ENCODE results near the gene INPP5A.

INPP5A gene

DNA sequence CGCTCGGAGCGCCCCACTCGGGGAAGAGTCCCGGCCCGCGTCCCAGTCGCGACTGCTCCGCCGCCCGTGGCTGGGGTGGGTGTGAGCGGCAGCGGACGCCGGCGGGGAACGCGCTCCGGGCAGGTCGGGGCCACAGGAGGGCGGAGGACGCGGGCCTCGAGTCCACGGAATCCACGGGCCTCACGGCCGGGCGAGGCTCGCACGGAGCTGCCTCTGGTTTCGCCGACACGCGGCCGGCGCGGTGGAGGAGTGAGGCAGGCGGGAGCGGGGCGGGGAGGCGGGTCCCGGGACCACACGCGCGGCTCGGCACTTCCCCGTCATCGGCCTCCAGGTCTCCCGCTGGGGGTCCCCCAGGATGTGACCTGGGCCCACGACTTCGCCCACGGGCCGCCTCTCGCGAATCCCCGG lies 248.9 kb downstream of the INPP5A start:
- Histone ChIP-seq H3K27me3 (ENCODE audit: control insufficient read depth, low read length) (no peaks in the 10 kb centered on the region), H3K36me3 (ENCODE audit: control insufficient read depth, low read length) (no peaks in the 10 kb centered on the region), H4K20me1 (ENCODE audit: control insufficient read depth, insufficient read depth, low read depth, low read length) (no peaks in the 10 kb centered on the region), H3K79me2 (ENCODE audit: control insufficient read depth, low read length) (no peaks in the 10 kb centered on the region), H3K4me1 (ENCODE audit: control insufficient read depth, low read length) (no peaks in the 10 kb centered on the region), H3K27ac (ENCODE audit: low read depth, low read length) (no peak overlapping the region), H3F3A (ENCODE audit: control insufficient read depth, insufficient read depth) (no peaks in the 10 kb centered on the region), H3K9me3 (ENCODE audit: control insufficient read depth, insufficient read depth, low read length) (peaks cover 31% of the 10 kb centered on the region; the same call in 1 of the 2 replicates), H3K9me2 (replicated peaks; ENCODE audit: control insufficient read depth, low read length) (no peaks in the 10 kb centered on the region), H3K4me3 (ENCODE audit: low read length) (no peak overlapping the region), H3K4me2 (ENCODE audit: low read length) (no peak overlapping the region)
- TF ChIP-seq, protein P1, sequence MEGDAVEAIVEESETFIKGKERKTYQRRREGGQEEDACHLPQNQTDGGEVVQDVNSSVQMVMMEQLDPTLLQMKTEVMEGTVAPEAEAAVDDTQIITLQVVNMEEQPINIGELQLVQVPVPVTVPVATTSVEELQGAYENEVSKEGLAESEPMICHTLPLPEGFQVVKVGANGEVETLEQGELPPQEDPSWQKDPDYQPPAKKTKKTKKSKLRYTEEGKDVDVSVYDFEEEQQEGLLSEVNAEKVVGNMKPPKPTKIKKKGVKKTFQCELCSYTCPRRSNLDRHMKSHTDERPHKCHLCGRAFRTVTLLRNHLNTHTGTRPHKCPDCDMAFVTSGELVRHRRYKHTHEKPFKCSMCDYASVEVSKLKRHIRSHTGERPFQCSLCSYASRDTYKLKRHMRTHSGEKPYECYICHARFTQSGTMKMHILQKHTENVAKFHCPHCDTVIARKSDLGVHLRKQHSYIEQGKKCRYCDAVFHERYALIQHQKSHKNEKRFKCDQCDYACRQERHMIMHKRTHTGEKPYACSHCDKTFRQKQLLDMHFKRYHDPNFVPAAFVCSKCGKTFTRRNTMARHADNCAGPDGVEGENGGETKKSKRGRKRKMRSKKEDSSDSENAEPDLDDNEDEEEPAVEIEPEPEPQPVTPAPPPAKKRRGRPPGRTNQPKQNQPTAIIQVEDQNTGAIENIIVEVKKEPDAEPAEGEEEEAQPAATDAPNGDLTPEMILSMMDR (IDR thresholded peaks at IDR 0.05; ENCODE audit: low read depth, low read length, poor library complexity, severe bottlenecking) = no peak
- no peak for TF ChIP-seq EZH2phosphoT487 (IDR thresholded peaks at IDR 0.05; ENCODE audit: borderline replicate concordance, low read length)

DNA sequence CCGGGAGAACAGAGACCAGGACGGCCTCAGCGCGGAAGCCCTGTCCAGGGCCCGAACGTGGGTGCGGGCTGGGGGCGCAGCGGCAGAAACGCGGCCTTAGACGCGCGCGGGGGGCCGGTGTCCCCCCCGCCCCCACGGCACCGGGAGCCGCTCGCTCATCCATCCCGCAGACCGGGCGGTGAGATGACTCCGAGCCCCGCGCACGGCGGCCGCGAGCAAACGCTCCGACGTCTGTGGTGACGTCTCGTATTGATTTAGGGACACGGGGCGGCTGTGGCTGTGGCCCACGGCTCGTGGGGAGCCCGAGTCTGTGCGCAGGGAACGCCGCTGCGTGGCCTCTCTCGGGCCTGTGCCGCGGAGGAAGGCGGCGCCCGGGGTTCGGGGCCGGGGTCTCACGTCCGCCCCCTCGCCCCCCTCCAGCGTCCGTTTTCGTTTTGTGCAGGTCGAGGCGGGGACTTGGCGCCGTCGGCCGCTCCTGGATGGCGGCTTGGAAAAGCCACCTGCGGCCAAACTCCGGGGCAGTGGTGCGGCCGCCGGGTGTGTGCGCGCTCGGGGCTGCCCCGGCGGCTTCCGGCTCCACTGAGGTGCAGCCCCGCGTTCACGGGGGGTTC lies 249.4 kb downstream of the INPP5A start:
- TF ChIP-seq, protein P1 (IDR thresholded peaks at IDR 0.05; ENCODE audit: low read depth, low read length, poor library complexity, severe bottlenecking) = no peak
- no peak for TF ChIP-seq EZH2phosphoT487 (IDR thresholded peaks at IDR 0.05; ENCODE audit: borderline replicate concordance, low read length)
- H3F3A ChIP-seq (ENCODE audit: control insufficient read depth, insufficient read depth) = no peaks in the 10 kb centered on the region
- no peaks in the 10 kb centered on the region for H3K79me2 ChIP-seq (ENCODE audit: control insufficient read depth, low read length)
- H3K27me3 ChIP-seq (ENCODE audit: control insufficient read depth, low read length) = no peaks in the 10 kb centered on the region
- H3K4me2 ChIP-seq (ENCODE audit: low read length) = no peak overlapping the region
- H3K9me2 ChIP-seq (replicated peaks; ENCODE audit: control insufficient read depth, low read length) = no peaks in the 10 kb centered on the region
- H3K9me3 ChIP-seq (ENCODE audit: control insufficient read depth, insufficient read depth, low read length) = peaks cover 32% of the 10 kb centered on the region; the same call in 1 of the 2 replicates
- H3K4me1 ChIP-seq (ENCODE audit: control insufficient read depth, low read length) = no peaks in the 10 kb centered on the region
- H3K4me3 ChIP-seq (ENCODE audit: low read length) = no peak overlapping the region
- H4K20me1 ChIP-seq (ENCODE audit: control insufficient read depth, insufficient read depth, low read depth, low read length) = no peaks in the 10 kb centered on the region
- no peaks in the 10 kb centered on the region for H3K36me3 ChIP-seq (ENCODE audit: control insufficient read depth, low read length)
- no peak overlapping the region for H3K27ac ChIP-seq (ENCODE audit: low read depth, low read length)

DNA sequence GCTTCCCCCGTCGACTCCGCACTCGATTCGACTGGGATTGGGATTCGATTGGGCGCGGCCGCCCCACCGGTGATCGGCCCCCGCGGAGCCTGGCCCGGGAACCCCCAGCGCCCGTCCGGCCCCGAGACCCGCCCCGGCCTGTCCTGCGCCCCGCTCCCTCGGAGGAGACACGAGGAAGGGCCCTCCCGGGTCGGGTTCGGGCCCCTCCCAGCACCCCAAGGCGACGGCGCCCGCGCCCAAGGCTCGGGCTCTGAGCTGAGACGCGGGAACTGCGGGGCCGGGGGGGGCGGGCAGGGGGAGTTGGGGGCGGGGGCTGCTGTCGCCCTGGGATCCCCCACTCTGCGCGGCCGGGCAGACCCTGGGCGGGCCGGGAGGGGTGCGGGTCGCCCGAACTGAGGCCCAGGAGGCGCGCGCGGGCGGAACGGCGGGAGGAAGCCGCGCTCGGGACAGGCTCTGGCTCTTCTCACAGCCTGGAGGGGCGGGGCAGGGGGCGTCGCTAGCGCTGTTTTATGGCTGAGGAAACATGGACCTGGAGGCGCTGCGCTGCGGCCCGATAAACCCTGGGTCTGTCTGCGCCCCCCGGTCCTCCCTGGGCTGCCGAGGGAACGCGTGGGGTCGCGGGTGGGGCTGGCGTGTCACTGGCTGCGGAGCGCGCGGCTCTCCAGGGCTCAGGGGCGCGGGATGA lies 250.1 kb downstream of the INPP5A start:
- H3K27ac ChIP-seq (ENCODE audit: low read depth, low read length) = no peak overlapping the region
- no peaks in the 10 kb centered on the region for H4K20me1 ChIP-seq (ENCODE audit: control insufficient read depth, insufficient read depth, low read depth, low read length)
- no peak overlapping the region for H3K4me2 ChIP-seq (ENCODE audit: low read length)
- no peaks in the 10 kb centered on the region for H3K79me2 ChIP-seq (ENCODE audit: control insufficient read depth, low read length)
- TF ChIP-seq, protein P1 (IDR thresholded peaks at IDR 0.05; ENCODE audit: low read depth, low read length, poor library complexity, severe bottlenecking) = no peak
- no peak for TF ChIP-seq EZH2phosphoT487 (IDR thresholded peaks at IDR 0.05; ENCODE audit: borderline replicate concordance, low read length)
- H3K4me1 ChIP-seq (ENCODE audit: control insufficient read depth, low read length) = no peaks in the 10 kb centered on the region
- H3K9me2 ChIP-seq (replicated peaks; ENCODE audit: control insufficient read depth, low read length) = no peaks in the 10 kb centered on the region
- H3F3A ChIP-seq (ENCODE audit: control insufficient read depth, insufficient read depth) = no peaks in the 10 kb centered on the region
- peaks cover 33% of the 10 kb centered on the region; the same call in 1 of the 2 replicates for H3K9me3 ChIP-seq (ENCODE audit: control insufficient read depth, insufficient read depth, low read length)
- no peak overlapping the region for H3K4me3 ChIP-seq (ENCODE audit: low read length)
- H3K36me3 ChIP-seq (ENCODE audit: control insufficient read depth, low read length) = no peaks in the 10 kb centered on the region
- H3K27me3 ChIP-seq (ENCODE audit: control insufficient read depth, low read length) = no peaks in the 10 kb centered on the region

All from DOHH2 (cell line).